ENCODE results near the gene CYP3A4.
"Not testable (repeated sequence)": the region's sequence is repeated elsewhere in the genome, so short reads cannot be mapped to it uniquely, and the experiment has no call there.

The CYP3A4 gene

DNA sequence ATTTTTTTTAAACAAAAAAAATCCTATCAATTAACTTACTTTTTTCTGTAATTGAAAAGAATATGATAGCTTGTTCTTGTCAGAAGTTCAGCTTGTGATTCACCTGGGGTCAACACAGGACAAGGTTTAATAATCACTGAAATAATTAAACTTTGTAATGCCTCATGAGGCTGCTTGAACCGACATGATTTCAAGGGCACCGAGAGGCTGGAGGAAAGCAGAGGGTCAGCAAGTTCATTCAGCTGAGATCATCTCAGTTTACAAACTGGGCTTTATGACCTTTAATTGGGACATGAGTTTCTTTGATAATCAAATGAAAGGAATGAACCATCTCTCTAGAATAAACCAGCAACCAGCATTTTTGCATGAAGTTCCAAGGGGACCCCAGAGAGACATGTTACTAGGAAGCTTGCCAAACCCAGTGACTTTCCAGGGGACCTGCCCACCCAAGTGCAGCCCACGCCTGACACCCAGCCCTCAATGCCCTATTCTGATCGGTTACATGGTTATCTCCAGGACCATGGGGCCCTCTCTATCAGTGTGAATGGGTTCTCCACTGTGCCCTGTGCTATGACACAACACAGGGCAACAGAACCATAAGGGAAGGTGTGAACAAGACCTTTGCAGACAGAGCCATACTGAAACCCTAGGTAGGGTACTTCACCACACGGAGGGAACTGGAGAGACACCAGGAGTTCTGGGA lies 7.8 kb upstream of the CYP3A4 start:
- no peak for DNase-seq

GRCh38 chr7:99791021-99791420 lies 7.0 kb upstream of the CYP3A4 start:
- DNase-seq = no peak

DNA sequence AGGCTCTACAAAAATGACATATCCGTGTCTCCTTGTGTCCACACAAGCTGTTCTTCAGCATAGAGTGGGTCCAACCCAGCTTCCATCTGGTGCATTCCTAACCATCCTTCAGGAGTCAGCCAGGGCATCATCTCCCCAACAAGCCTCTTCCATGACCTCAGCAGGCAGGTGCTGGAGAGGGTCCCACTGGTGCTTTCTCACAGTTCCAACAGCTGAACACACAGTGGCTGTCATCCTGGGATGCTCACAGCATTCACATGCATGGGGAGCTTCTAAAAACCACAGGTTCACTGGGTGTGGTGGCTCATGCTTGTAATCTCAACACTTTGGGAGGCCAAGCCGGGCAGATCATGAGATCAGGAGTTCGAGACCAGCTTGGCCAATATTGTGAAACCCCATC lies 6.4 kb upstream of the CYP3A4 start:
- no peak for DNase-seq

DNA sequence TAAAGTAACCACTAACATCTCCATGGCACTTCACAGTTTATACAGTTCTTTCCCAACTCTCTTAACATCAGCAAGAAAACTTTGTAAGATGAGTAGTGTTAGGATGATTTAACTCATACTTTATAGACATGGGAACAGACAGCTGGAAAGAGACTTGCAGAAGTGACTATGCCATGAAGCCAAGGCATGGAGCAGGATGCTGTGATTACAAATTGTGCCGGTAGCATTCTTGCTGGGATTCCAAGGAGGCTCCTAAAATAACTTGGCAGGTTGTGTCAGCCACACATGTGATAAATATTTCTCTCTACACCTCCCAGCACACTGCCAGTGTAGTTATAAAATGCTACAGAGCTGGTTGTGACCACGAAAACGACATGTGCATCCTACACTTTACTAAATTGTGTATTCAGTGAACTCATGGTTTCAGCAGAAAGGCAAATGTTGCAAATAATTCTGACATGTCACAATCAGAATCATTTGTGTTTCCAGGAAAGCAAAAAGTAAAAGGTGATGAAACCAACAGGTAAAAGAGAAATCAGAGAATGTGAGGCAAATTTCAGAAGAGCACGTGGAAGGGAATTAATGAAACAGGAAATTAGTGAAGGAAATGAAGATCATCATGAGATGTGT lies 5.6 kb upstream of the CYP3A4 start:
- no peak for DNase-seq

GRCh38 chr7:99788554-99788953 lies 4.6 kb upstream of the CYP3A4 start:
- no peak for DNase-seq

DNA sequence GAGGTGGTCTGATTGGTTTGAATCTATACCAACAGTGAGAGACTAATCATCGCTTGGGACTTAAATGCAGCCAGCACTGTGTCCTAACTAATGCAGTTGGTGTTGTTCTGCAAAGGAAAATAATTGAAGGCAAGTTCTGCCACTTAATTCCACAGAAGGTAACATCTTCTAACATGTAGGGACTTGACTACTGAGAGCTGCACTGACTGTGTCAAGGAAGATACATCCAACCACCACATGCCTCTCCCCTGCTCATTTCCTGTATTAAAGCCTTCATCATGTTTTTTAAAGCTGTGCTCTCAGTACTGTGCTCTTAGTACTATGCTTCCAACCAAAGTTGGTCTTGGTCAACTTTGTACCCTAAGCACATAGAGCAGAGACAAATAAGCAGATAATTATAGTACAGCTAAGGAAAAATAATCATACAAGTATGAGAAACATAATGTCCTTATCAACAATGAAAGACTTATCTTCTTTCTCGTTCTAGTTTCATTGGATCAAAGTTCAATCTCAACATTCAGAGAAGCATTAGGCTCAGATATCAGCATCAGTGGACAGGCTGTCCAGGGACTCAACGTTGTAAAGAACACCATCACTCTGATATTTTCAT lies 2.8 kb upstream of the CYP3A4 start:
- DNase-seq = no peak

DNA sequence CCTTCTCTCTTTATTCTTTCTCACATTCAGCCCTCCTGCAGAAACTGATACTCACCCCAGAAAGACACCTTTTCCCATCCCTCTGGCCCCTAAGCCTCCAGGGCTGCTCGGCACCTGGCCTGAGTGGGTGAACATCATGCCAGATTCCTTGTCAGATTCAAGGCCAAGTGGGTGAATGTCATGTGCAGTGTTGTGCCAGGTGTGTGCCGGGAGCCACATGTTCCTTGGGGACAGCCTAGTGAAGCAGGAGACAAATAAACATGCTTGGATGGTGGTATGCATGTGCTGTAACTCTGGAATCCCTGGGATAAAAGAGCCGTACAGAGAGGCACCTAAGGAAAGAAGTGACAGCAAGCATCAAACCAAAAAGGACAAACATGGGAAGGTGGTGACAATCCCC lies 1.7 kb upstream of the CYP3A4 start:
- DNase-seq = not testable (repeated sequence)

GRCh38 chr7:99782012-99782953 lies 1.7 kb downstream of the CYP3A4 start:
- DNase-seq = no peak

DNA sequence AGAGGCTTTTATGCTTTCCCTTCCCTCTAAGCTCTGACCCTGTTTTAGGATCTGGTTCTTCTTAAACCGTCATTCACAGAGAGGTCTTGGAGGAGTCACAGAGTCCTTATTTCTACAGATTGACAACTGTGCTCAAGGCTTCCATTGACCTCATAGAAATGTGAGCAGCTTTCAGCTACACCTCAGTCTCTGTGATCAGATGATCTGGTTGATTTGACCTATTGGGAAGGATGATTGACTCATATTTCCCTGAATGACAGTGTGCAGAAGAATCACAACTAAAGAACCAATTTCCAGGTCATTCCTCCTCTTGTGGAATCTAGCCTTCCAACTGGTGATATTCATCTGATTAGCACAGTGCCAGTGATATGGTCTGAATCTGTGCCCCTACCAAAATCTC lies 3.4 kb downstream of the CYP3A4 start:
- DNase-seq = no peak

DNA sequence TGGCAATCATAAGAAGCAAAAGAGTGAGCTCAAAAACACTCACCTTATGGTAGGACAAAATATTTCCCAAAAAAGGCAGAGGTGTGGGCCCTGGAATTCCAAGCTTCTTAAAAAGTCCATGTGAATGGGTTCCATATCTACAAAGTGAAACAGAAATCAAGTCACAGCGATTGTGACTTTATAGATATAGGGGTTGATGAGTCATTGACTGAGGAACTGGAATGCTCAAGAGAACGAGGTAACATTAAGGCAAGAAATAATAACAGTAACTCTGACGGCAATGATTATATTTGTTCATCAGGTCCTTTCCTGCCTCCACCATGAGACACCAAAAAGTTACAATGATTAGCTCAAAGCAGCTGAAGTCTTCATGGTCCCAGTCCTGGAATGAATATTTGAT lies 4.0 kb downstream of the CYP3A4 start:
- no peak for DNase-seq

DNA sequence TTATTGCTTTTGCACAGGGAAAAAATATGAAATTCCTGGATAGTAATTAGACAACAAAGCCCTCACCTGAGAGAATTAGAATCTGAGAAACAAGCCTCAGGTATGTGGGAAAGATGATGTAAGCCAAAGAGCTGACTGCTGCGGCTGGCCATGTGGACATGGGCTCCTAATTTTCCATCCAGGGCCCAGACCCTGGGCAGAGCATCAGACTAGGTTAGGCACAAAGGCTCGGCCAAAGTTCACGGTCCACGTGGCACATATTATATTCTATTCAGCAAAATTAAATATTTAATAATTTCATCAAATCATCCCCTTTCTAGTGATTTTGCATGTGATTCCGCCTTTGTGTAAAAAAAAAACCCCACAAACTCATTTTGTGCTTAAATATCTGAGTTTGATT lies 5.1 kb downstream of the CYP3A4 start:
- DNase-seq = no peak

DNA sequence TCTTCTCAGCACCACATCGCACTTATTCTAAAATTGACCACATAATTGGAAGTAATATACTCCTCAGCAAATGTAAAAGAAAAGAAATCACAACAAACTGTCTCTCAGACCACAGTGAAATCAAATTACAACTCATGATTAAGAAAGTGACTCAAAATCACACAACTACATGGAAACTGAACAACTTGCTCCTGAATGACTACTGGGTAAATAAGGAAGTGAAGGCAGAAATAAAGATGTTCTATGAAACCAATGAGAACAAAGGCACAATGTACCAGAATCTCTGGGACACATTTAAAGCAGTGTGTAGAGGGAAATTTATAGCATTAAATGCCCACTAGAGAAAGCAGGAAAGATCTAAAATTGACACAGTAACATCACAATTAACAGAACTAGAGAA lies 10.6 kb downstream of the CYP3A4 start:
- not testable (repeated sequence) for DNase-seq

- DNase-seq = no peak
Measured at GRCh38 chr7:99772565-99772964, 11.4 kb downstream of the CYP3A4 start.

DNA sequence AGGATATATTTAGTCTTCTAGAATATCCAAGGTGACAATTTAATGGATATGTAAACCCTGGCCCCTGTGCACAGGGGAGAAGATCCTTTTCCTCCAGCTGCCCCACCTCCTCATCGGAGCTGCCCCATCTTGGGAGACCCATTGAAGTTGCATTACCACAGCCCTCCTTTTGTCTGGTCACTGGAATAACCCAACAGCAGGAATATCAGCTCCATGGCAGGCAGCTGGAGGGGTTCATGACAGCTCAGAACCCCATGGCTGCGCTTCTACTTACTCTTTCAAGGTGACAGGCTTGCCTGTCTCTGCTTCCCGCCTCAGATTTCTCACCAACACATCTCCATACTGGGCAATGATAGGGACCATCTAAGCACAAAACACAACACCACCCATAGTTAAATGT lies 14.5 kb downstream of the CYP3A4 start:
- not testable (repeated sequence) for DNase-seq

DNA sequence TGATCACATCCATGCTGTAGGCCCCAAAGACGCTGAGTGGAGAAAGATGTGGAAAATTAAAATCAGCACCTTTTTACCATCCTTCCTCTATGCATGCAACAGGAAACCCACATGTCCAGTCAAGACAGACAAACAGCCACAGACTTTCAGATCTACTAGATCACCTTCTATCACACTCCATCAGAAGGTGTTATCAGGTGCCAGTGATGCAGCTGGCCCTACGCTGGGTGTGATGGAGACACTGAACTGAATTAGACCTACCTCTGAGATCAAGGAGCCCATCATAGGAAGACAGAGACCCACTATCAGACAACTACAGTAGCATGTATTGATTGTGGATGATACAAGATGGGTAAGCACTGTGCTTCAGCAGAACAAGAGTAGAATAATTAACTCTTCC lies 15.5 kb downstream of the CYP3A4 start:
- DNase-seq = no peak

GRCh38 chr7:99767662-99768061 lies 16.3 kb downstream of the CYP3A4 start:
- DNase-seq = no peak

- DNase-seq = no peak
Measured at GRCh38 chr7:99766484-99767099, 17.4 kb downstream of the CYP3A4 start.

DNA sequence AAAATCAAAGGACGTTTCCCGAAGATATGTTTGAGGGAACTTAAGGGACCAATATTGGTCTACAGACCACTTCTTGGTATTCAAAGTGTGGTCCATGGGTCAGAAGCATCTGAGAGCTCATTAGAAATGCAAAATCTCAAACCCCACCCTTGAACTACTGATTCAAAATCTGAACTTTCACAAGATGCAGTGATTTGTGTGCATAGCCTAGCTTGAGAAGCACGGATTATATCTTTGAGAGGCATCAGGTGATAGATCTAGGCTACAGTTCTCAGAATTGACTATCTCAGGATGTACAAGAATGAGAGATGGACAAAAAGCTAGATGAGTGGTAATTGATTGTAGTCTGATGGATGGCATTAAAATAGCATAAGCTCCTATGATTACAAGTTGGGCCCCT lies 19.5 kb downstream of the CYP3A4 start:
- DNase-seq = no peak

DNA sequence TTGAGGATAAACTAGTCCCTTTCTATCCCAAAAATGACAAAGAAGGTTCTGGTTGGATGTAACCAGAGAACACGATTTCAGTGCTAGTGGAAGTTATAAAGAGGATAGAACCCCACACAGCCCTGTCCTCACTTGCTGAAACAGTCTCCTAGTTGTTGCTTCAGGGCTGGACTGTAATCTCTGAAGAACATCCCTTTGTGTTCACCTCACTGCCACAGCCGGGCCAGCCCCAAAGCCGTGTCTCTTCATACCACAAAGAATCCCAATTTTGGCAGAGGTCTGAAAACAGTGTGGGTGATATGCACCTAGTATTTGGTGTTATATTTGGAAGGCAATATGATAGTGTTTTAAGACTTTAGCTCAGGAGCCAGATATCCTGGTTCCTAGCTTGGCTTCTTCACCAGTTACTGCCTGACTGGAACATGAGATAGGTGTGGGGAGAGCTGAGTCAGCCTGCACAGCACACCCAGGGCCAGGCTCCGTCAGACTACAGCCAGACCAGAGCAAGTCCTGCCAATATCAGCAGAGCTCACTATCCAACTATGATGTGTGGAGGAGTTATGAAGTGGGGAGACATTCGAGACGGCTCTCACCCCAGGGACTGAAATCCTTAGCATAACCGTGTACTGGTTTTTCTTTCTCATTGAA lies 21.2 kb downstream of the CYP3A4 start:
- DNase-seq = no peak

DNA sequence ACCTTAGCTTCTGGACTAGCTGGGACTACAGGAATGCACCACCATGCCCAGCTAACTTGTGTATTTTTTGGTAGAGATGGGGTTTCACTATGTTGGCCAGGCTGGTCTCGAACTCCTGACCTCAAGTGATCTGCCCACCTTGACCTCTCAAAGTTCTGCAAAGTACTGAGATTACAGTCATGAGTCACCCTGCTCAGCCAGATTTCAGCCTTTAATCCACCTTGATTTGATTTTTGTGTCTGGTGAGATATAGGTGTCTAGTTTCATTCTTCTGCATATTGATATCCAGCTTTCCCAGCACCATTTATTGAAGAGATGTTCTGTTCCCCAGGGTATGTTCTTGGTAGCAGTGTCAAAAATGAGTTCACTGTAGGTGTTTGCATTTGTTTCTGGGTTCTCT lies 28.9 kb downstream of the CYP3A4 start:
- no peak for DNase-seq

GRCh38 chr7:99752356-99752755 lies 31.6 kb downstream of the CYP3A4 start:
- DNase-seq = no peak

DNA sequence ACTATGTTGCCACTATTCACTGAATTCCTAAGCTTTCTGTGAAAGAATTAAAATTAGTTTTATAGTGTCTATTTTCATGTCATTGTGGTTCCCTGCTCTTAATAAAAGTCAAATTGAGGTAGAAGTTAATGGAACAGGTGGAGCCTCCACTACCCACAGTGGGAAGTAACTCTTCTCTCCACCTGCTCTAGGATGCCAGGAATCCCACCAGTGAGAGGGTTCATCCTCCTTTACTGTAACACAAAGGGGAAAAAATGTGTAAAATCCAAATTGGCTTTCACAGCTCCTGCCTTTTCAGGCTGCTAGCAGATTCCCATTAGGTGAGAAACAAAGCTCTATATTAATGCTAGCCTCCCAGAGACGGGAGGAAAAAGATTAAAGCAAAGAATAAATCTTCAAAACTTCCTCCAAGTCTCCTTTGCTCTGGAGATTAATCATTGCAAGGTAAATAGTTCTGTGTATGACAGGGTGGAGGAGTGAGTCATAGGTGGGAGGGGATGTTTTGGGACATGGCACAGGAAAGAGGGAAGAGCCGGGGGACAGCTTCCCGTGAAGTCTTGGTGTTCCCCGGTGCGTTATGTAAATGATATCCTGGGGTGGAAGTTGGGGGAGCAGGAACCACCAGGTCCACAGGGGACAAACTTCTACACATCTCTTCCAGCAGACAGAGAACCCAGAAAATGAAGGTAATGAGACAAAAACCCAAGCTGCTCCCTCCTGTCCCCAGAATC lies 32.5 kb downstream of the CYP3A4 start:
- not testable (repeated sequence) for DNase-seq
